Heart right ventricle (tissue), 16 donors: ENCODE data around the gene SLC30A7. TPM values are rescaled to one million over a fixed set of nuclear protein-coding genes. Genes with fewer than 3 reads are reported as not detected.
A peak's percentile ranks its signal among the peaks of the same experiment; 100 is the strongest.

Experiments
- ATAC-seq, 8 donors: fragments of 200-7000 bp; cut with Tn5 transposase; one replicate each; pipeline ENCODE4 v1.9.1; 2020; ENCODE audit warnings: mild to moderate bottlenecking in 8 of 8, moderate library complexity in 8 of 8, moderate number of reproducible peaks in 1 of 8
- DNase-seq, 2 donors: peaks; one replicate each; pipeline ENCODE4 v3.0.0-alpha.2; 2020
- H3K27ac ChIP-seq, 10 donors: fragments of 200-600 bp; sonication (generic) in 2 of 10; one replicate each; pipeline versions ENCODE4 v1.5.0 to v1.8.0; 2020 to 2022; ENCODE audit warnings: mild to moderate bottlenecking in 3 of 10
- H3K27me3 ChIP-seq, 7 donors: fragments of 200-600 bp; one replicate each; pipeline ENCODE4 v1.8.0; 2021 to 2022; ENCODE audit warnings: mild to moderate bottlenecking in 2 of 7
- H3K36me3 ChIP-seq, 9 donors: fragments of 200-600 bp; sonication (generic) in 1 of 9; one replicate each; pipeline versions ENCODE4 v1.5.0 to v1.8.0; 2020 to 2022; ENCODE audit warnings: mild to moderate bottlenecking in 2 of 9
- H3K4me1 ChIP-seq, 9 donors: fragments of 200-600 bp; sonication (generic) in 1 of 9; one replicate each; pipeline versions ENCODE4 v1.5.0 to v1.8.0; 2020 to 2022; ENCODE audit warnings: mild to moderate bottlenecking in 4 of 9
- H3K4me3 ChIP-seq, 10 donors: fragments of 200-600 bp; sonication (generic) in 2 of 10; one replicate each; pipeline versions ENCODE4 v1.5.0 to v1.8.0; 2020 to 2022; ENCODE audit warnings: mild to moderate bottlenecking in 7 of 10, moderate library complexity in 2 of 10
- H3K9me3 ChIP-seq, 11 donors: fragments of 200-600 bp in 10 of 11; sonication (generic) in 2 of 11; one replicate each; pipeline versions ENCODE4 v1.5.0 to v1.8.0; 2013 to 2022; ENCODE audit warnings: mild to moderate bottlenecking in 2 of 11, control low read depth in 1 of 11, moderate library complexity in 1 of 11
- WGBS, 2 donors: extraction: QIAGEN DNeasy Blood & Tissue Kit; methylation state at CpG; one replicate each; pipeline ENCODE4 v1.1.7; 2013; ENCODE audit warnings: inconsistent platforms in 1 of 2; 5-methylcytosine and 5-hydroxymethylcytosine counted together
- intact Hi-C, 10 donors: fragments of 100-400 bp; cut with DNase I; formaldehyde crosslinking; loops; one replicate each; pipeline versions ENCODE4 v1.11.1 to v1.14.2; 2022
- polyA plus RNA-seq, 2 donors: library from polyadenylated mRNA; stranded (reverse); fragments of 200-250 nt; gene quantifications; one replicate each; pipeline ENCODE4 v1.2.3, GENCODE V29; 2013
- total RNA-seq, 10 donors: library from RNA; stranded (reverse); fragmentation: NEBNext Ultra II Directional in 3 of 10; extraction: Animal tissue kit (Norgen Biotek cat#: 25700) in 3 of 10; gene quantifications; one replicate each; pipeline versions ENCODE4 v1.2.1 to v1.2.4, GENCODE V29; 2021 to 2023
- TF ChIP-seq, protein P1 (sequence below), 9 donors: fragments of 200-600 bp; sonication (generic) in 2 of 9; IDR thresholded peaks; one replicate each; pipeline versions ENCODE4 v1.5.0 to v1.8.0; 2021 to 2022; ENCODE audit warnings: antibody characterized with exemption in 9 of 9, mild to moderate bottlenecking in 5 of 9, moderate library complexity in 1 of 9
- donor health status: Arrhythmogenic right ventricular cardiomyopathy.
- donor health status: ischemic (EF 13 %, LVEDD 7.1; RV severe dilation, severe dysfunction).
- donor health status: healthy with polysubstance abuse.
- donor health status: DM: no; HTN: yes; CAD: no.
- donor health status: DM: no; HTN: no; CAD: no.
- donor health status: ischemic (EF 25% LVEDD 6.9; RV normal size, moderate dysfunction).
- donor health status: ischemic (EF 25% LVEDD 5.7; RV mildly dilated, moderate dysfunction).
- donor health status: healthy.
- donor health status: DM: yes; HTN: yes; CAD: no.
- donor health status: Ischemic cardiomyopathy.
- donor health status: ischemic (EF 35%, LVEDD 5.7; RV mildly dilated, moderate dysfunction).
- donor health status: nonischemic (EF 11% LVEDD 7.7; RV severe dilation, severe dysfunction).
- donor health status: DM: yes; HTN: yes; CAD: no.
- donor health status: PGD.
- donor health status: ischemic (EF 29% LVEDD 5.4; RV normal size, mild dysfunction).
- donor health status: nonischemic (EF 23%, LVEDD 6.1; RV moderate dilation, normal function).

Gene SLC30A7
- total and polyA plus RNA-seq, 12 donors: 1.7 to 16.2 (median 5.7) TPM

DNA sequence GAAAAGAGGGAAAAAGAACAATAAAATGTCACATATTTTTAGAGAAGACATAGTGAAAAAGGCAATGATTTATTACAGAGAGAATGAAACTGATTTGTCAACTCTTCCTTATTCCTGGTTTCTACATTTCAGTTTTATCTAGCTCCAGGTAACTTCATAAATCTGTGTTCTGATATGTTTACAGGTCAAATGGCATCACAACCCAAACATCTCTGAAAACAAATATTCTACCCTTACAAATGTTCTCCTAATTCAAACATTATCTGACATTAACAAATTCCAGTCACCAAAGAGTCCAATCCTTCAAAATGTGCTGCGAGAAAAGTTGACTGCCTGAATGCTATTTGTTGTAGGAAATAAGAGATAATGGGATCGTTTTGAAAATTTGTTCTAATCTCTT is 21.5 kb upstream of the SLC30A7 start:
- Histone ChIP-seq H3K27me3 (no peaks in the 10 kb centered on the region), H3K27ac (no peak overlapping the region), H3K9me3 (no peaks in the 10 kb centered on the region), H3K36me3 (peaks cover 0 to 31% (median 0%) of the 10 kb centered on the region in 9 donors), H3K4me1 (no peaks in the 10 kb centered on the region), H3K4me3 (no peak overlapping the region)
- TF ChIP-seq, protein P1, sequence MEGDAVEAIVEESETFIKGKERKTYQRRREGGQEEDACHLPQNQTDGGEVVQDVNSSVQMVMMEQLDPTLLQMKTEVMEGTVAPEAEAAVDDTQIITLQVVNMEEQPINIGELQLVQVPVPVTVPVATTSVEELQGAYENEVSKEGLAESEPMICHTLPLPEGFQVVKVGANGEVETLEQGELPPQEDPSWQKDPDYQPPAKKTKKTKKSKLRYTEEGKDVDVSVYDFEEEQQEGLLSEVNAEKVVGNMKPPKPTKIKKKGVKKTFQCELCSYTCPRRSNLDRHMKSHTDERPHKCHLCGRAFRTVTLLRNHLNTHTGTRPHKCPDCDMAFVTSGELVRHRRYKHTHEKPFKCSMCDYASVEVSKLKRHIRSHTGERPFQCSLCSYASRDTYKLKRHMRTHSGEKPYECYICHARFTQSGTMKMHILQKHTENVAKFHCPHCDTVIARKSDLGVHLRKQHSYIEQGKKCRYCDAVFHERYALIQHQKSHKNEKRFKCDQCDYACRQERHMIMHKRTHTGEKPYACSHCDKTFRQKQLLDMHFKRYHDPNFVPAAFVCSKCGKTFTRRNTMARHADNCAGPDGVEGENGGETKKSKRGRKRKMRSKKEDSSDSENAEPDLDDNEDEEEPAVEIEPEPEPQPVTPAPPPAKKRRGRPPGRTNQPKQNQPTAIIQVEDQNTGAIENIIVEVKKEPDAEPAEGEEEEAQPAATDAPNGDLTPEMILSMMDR (IDR thresholded peaks at IDR 0.05): no peak
- whole genome bisulfite sequencing, 2 donors: 74 to 87% methylated on average over 2 of the region's 2 CpGs
- intact Hi-C loops: loop anchor here in 2 of 10 donors (5.0 to 10.0 kb wide), 2 partner anchors 1062 to 1700 kb away; no protein-coding TSS in a partner anchor
- DNase-seq (no peak), ATAC-seq (no peak)

DNA sequence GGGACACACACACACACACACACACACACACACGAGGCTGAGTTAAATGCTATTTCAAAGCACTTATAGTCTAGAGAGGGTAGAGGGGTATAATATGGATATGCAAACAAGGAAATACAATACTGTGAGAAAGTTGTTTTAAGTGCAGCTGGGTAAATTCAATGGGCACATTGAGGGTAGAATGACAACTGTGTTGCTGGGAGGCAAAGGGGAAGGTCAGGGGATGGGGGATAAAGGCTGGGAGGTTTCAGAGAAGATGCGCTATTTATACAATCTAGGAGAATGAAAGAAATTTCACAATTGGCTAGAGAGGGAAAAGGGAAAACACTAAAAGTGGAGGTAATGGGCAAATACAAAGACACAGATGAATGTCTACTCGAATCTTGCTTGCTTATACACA is 20.7 kb upstream of the SLC30A7 start:
- Histone ChIP-seq H3K9me3 (no peaks in the 10 kb centered on the region), H3K27ac (no peak overlapping the region), H3K4me1 (no peaks in the 10 kb centered on the region), H3K36me3 (peaks cover 0 to 31% (median 0%) of the 10 kb centered on the region in 9 donors), H3K27me3 (no peaks in the 10 kb centered on the region), H3K4me3 (no peak overlapping the region)
- ATAC-seq (no peak), DNase-seq (no peak)
- intact Hi-C loops: loop anchor here in 1 of 10 donors (10.0 kb wide), 1 partner anchor 1700 kb away; no protein-coding TSS in a partner anchor
- 90% methylated on average over 3 of the region's 3 CpGs for WGBS, 2 donors
- TF ChIP-seq, protein P1 (IDR thresholded peaks at IDR 0.05): no peak

DNA sequence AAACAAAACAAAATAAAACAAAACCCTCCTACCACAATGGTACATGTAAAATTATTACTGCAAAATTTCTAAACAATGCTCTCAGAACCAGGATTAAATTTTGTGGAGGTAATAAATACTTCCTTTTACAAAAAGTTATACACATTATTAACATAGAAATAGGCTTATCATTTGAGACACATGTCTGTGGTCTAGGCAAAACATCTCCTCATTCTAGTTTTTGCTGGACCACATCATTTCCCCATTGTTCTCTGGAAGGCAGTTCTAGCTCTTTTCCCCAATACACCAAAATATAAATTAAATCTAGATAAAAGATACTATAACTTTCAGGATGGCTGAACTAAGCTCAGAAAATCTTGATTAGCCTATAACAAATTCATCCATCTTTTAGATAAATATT is 19.6 kb upstream of the SLC30A7 start:
- no peaks in the 10 kb centered on the region for H3K4me1 ChIP-seq
- H3K27ac ChIP-seq: no peak overlapping the region
- H3K9me3 ChIP-seq: no peaks in the 10 kb centered on the region
- H3K4me3 ChIP-seq: no peak overlapping the region
- peaks cover 0 to 31% (median 0%) of the 10 kb centered on the region in 9 donors for H3K36me3 ChIP-seq
- TF ChIP-seq, protein P1 (IDR thresholded peaks at IDR 0.05): no peak
- no peak for DNase-seq
- ATAC-seq: no peak
- H3K27me3 ChIP-seq: no peaks in the 10 kb centered on the region
- intact Hi-C loops: loop anchor here in 1 of 10 donors (10.0 kb wide), 1 partner anchor 1701 kb away; no protein-coding TSS in a partner anchor

DNA sequence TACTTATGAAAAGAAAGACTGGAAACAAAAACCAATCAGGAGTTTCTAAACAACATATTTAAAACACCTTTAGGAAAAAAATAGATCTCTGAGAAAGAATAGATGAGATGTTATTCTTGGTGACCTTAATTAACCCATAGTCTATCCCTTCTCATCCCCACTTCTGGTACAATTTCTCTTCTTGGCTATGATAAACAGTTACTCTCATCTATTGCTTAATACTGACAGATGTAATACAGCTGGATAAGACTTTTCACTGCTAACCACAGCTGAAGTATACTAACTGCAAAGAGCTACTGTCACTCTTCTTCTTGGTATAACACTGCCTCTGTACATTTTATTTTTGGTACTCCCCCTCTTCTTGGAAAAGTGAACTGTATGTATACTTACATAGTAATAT is 16.5 kb upstream of the SLC30A7 start:
- H3K27me3 ChIP-seq: no peaks in the 10 kb centered on the region
- intact Hi-C loops: loop anchor here in 1 of 10 donors (10.0 kb wide), 1 partner anchor 1705 kb away; no protein-coding TSS in a partner anchor
- H3K27ac ChIP-seq: no peak overlapping the region
- ATAC-seq (peak in 2 of 8 donors; percentile 41 to 46), DNase-seq (no peak)
- no peaks in the 10 kb centered on the region for H3K9me3 ChIP-seq
- TF ChIP-seq, protein P1 (IDR thresholded peaks at IDR 0.05): no peak
- H3K4me3 ChIP-seq: no peak overlapping the region
- peaks cover 0 to 7% (median 0%) of the 10 kb centered on the region in 9 donors for H3K4me1 ChIP-seq
- peaks cover 0 to 24% (median 0%) of the 10 kb centered on the region in 9 donors for H3K36me3 ChIP-seq
